Progenitor cell of endocrine pancreas (in vitro differentiated cells): Measurements from ENCODE around the gene GRIK1. TPM values are rescaled to one million over a fixed set of nuclear protein-coding genes. Genes with fewer than 3 reads are reported as not detected.

Experiments
- DNase-seq: peaks from one replicate; pipeline ENCODE4 v3.0.0; 2021; ENCODE audit warnings: low spot score; ENCODE audit not compliant: unreplicated experiment
- H3K27ac Mint-ChIP-seq: 2 replicates; pipeline ENCODE4 v1.8.0; 2021; ENCODE audit warnings: mild to moderate bottlenecking, moderate library complexity, mixed read lengths
- H3K27me3 Mint-ChIP-seq: 2 replicates; pipeline ENCODE4 v1.8.0; 2021; ENCODE audit warnings: mixed read lengths
- H3K36me3 Mint-ChIP-seq: 2 replicates; pipeline ENCODE4 v1.8.0; 2022; ENCODE audit warnings: mixed read lengths; ENCODE audit not compliant: insufficient read depth
- H3K4me1 Mint-ChIP-seq: 2 replicates; pipeline ENCODE4 v1.8.0; 2021; ENCODE audit warnings: low read depth, mixed read lengths
- H3K4me3 Mint-ChIP-seq: 2 replicates; pipeline ENCODE4 v1.8.0; 2021; ENCODE audit warnings: low read depth, mild to moderate bottlenecking, moderate library complexity, mixed read lengths
- H3K9me3 Mint-ChIP-seq: 2 replicates; pipeline ENCODE4 v1.8.0; 2021; ENCODE audit warnings: low read depth, mixed read lengths
- CTCF ChIP-seq: fragments of 200-600 bp; sonication (generic); IDR thresholded peaks from one replicate; pipeline ENCODE4 v1.5.0; 2021; ENCODE audit warnings: antibody characterized with exemption, mild to moderate bottlenecking; ENCODE audit not compliant: unreplicated experiment
- total RNA-seq: library from RNA; stranded (reverse); gene quantifications from 2 replicates; pipeline ENCODE4 v1.2.1, GENCODE V29; 2021

Gene GRIK1
- total RNA-seq, 1 donor from 2014 or later = 0.26 TPM

GRCh38 chr21:29800056-29800455 is 139.7 kb downstream of the GRIK1 start:
- DNase-seq = no peak
- TF ChIP-seq CTCF = no peak
- H3K27me3 Mint-ChIP-seq = no peaks in the 10 kb centered on the region
- no peaks in the 10 kb centered on the region for H3K36me3 Mint-ChIP-seq
- no peak overlapping the region for H3K4me3 Mint-ChIP-seq
- no peak overlapping the region for H3K27ac Mint-ChIP-seq
- H3K4me1 Mint-ChIP-seq = peaks cover 35% of the 10 kb centered on the region
- no peaks in the 10 kb centered on the region for H3K9me3 Mint-ChIP-seq

GRCh38 chr21:29798840-29799239 is 141.0 kb downstream of the GRIK1 start:
- Mint-ChIP-seq H3K9me3 (no peaks in the 10 kb centered on the region), H3K4me1 (peaks cover 32% of the 10 kb centered on the region), H3K27ac (no peak overlapping the region), H3K27me3 (no peaks in the 10 kb centered on the region), H3K36me3 (no peaks in the 10 kb centered on the region), H3K4me3 (no peak overlapping the region)
- DNase-seq = no peak
- TF ChIP-seq CTCF = no peak

- no peaks in the 10 kb centered on the region for H3K36me3 Mint-ChIP-seq
- H3K27ac Mint-ChIP-seq = no peak overlapping the region
- DNase-seq = no peak
- H3K4me3 Mint-ChIP-seq = no peak overlapping the region
- H3K9me3 Mint-ChIP-seq = no peaks in the 10 kb centered on the region
- H3K4me1 Mint-ChIP-seq = peaks cover 30% of the 10 kb centered on the region
- no peaks in the 10 kb centered on the region for H3K27me3 Mint-ChIP-seq
- no peak for TF ChIP-seq CTCF
Observed at GRCh38 chr21:29797155-29797554, 142.6 kb downstream of the GRIK1 start.

GRCh38 chr21:29793712-29794111 is 146.1 kb downstream of the GRIK1 start:
- Mint-ChIP-seq H3K36me3 (no peaks in the 10 kb centered on the region), H3K4me3 (no peak overlapping the region), H3K27ac (no peak overlapping the region), H3K4me1 (peaks cover 16% of the 10 kb centered on the region), H3K9me3 (peaks cover 5% of the 10 kb centered on the region), H3K27me3 (peaks cover 5% of the 10 kb centered on the region)
- DNase-seq = no peak
- TF ChIP-seq CTCF = no peak

GRCh38 chr21:29789393-29789792 is 150.4 kb downstream of the GRIK1 start:
- no peak overlapping the region for H3K4me3 Mint-ChIP-seq
- no peaks in the 10 kb centered on the region for H3K36me3 Mint-ChIP-seq
- H3K27ac Mint-ChIP-seq = no peak overlapping the region
- peaks cover 5% of the 10 kb centered on the region for H3K27me3 Mint-ChIP-seq
- H3K9me3 Mint-ChIP-seq = peaks cover 10% of the 10 kb centered on the region
- peaks cover 26% of the 10 kb centered on the region for H3K4me1 Mint-ChIP-seq
- no peak for DNase-seq
- TF ChIP-seq CTCF = no peak
